A673 (cell line): ENCODE data around the gene EDN1. TPM values are rescaled to one million over a fixed set of nuclear protein-coding genes. Genes with fewer than 3 reads are reported as not detected.

Experiments used
- BruUV-seq: library from RNA; stranded (reverse); fragments of 400-500 nt; replicated peaks from 2 replicates; lab custom pipeline; 2021; lab: Mats Ljungman, UMichigan
- CTCF ChIA-PET: fragments of 300-600 bp; sonication (Branson Sonifier 250); formaldehyde crosslinking; loops from one replicate; lab custom pipeline; 2022; ENCODE audit warnings: antibody characterized with exemption; lab: Charles Lee
- POLR2A ChIA-PET: fragments of 300-600 bp; sonication (Branson Sonifier 250); formaldehyde crosslinking; loops from one replicate; lab custom pipeline; 2022; ENCODE audit warnings: antibody characterized with exemption; ENCODE audit not compliant: low non-redundant PET; lab: Charles Lee
- DNase-seq: peaks from one replicate; pipeline ENCODE4 v3.0.0-alpha.2; 2015; ENCODE audit warnings: low spot score
- H3K27ac ChIP-seq: fragments of 200-600 bp; sonication (generic); 2 replicates; pipeline ENCODE4 v1.5.1; 2016; ENCODE audit warnings: mixed run types, low read depth, mild to moderate bottlenecking, mixed read lengths, antibody characterized with exemption, low read length; ENCODE audit not compliant: poor library complexity, severe bottlenecking
- H3K27me3 ChIP-seq: fragments of 200-600 bp; sonication (generic); replicated peaks from 2 replicates; pipeline ENCODE4 v1.6.1; 2017; ENCODE audit warnings: mixed run types, low read depth, mild to moderate bottlenecking, mixed read lengths, antibody characterized with exemption, low read length; ENCODE audit not compliant: insufficient read depth, poor library complexity
- H3K36me3 ChIP-seq: fragments of 200-600 bp; sonication (generic); 2 replicates; pipeline ENCODE4 v1.6.1; 2016; ENCODE audit warnings: mixed run types, mild to moderate bottlenecking, mixed read lengths, antibody characterized with exemption, low read length; ENCODE audit not compliant: insufficient read depth, poor library complexity, severe bottlenecking
- H3K4me1 ChIP-seq: fragments of 200-600 bp; sonication (generic); 2 replicates; pipeline ENCODE4 v1.6.1; 2017; ENCODE audit warnings: mixed run types, mild to moderate bottlenecking, mixed read lengths, antibody characterized with exemption, low read length; ENCODE audit not compliant: insufficient read depth, poor library complexity, severe bottlenecking
- H3K4me3 ChIP-seq: fragments of 200-600 bp; sonication (generic); 2 replicates; pipeline ENCODE4 v1.5.1; 2016; ENCODE audit warnings: low read depth, mixed run types, mild to moderate bottlenecking, mixed read lengths, low read length; ENCODE audit not compliant: poor library complexity, severe bottlenecking
- H3K9me3 ChIP-seq: fragments of 200-600 bp; sonication (generic); 2 replicates; pipeline ENCODE4 v1.6.1; 2016; ENCODE audit warnings: mixed run types, low read depth, mild to moderate bottlenecking, mixed read lengths, antibody characterized with exemption, low read length; ENCODE audit not compliant: poor library complexity, severe bottlenecking
- CTCF ChIP-seq: fragments of 300-800, 200-600 bp; sonication (generic); conservative IDR thresholded peaks from 2 replicates; pipeline ENCODE4 v1.5.1; 2017; ENCODE audit warnings: low read depth, mild to moderate bottlenecking, antibody characterized with exemption, low read length, moderate library complexity, mixed read lengths
- EZH2 ChIP-seq: fragments of 200-600 bp; sonication (generic); IDR thresholded peaks from 2 replicates; pipeline ENCODE4 v1.6.1; 2017; ENCODE audit warnings: borderline replicate concordance, low read depth, mild to moderate bottlenecking, mixed read lengths, antibody characterized with exemption, low read length; ENCODE audit not compliant: poor library complexity, severe bottlenecking
- intact Hi-C: fragments of 100-400 bp; cut with micrococcal nuclease; formaldehyde crosslinking; loops from one replicate; pipeline ENCODE4 v1.10.0; 2022; ENCODE audit not compliant: unreplicated experiment
- total RNA-seq: library from RNA; stranded (reverse); gene quantifications from 2 replicates; pipeline ENCODE4 v1.2.3, GENCODE V29; 2021

Gene EDN1
- total RNA-seq, 1 experiment from 2014 or later: not detected

GRCh38 chr6:12249541-12250382 is 40.4 kb upstream of the EDN1 start:
- Histone ChIP-seq H3K36me3 (no peaks in the 10 kb centered on the region), H3K4me3 (no peak overlapping the region), H3K27me3 (peaks cover under 1% of the 10 kb centered on the region), H3K4me1 (no peaks in the 10 kb centered on the region), H3K9me3 (no peaks in the 10 kb centered on the region), H3K27ac (no peak overlapping the region)
- ChIA-PET CTCF (no interaction called here), POLR2A (interaction anchor here (0.5 kb wide), 1 partner anchor 72 kb away, joined by 4 read pairs; no protein-coding TSS in a partner anchor)
- intact Hi-C loops: no loop called here
- TF ChIP-seq CTCF (no peak), EZH2 (no peak)
- BruUV-seq: no TSS peak
- DNase-seq: no peak

- no peaks in the 10 kb centered on the region for H3K4me1 ChIP-seq
- H3K27ac ChIP-seq: no peak overlapping the region
- POLR2A ChIA-PET: no interaction called here
- no peak for DNase-seq
- H3K27me3 ChIP-seq: peaks cover 4% of the 10 kb centered on the region
- H3K4me3 ChIP-seq: no peak overlapping the region
- BruUV-seq: no TSS peak
- H3K9me3 ChIP-seq: no peaks in the 10 kb centered on the region
- no peak for TF ChIP-seq EZH2
- no peak for TF ChIP-seq CTCF
- no peaks in the 10 kb centered on the region for H3K36me3 ChIP-seq
- CTCF ChIA-PET: no interaction called here
- intact Hi-C loops: no loop called here
These were observed 39.8 kb upstream of the EDN1 start for GRCh38 chr6:12250383-12250770.

GRCh38 chr6:12254210-12254609 is 36.0 kb upstream of the EDN1 start:
- POLR2A ChIA-PET: no interaction called here
- no peak overlapping the region for H3K4me3 ChIP-seq
- no peak for TF ChIP-seq CTCF
- TF ChIP-seq EZH2: no peak

More at GRCh38 chr6:12254210-12254609, 36.0 kb upstream of the EDN1 start:
- intact Hi-C loops: no loop called here
- Histone ChIP-seq H3K27ac (no peak overlapping the region), H3K36me3 (no peaks in the 10 kb centered on the region), H3K27me3 (peaks cover 8% of the 10 kb centered on the region), H3K4me1 (no peaks in the 10 kb centered on the region), H3K9me3 (no peaks in the 10 kb centered on the region)
- no TSS peak for BruUV-seq
- DNase-seq: no peak
- CTCF ChIA-PET: no interaction called here
